ENCODE data around the gene NEK10.

- TF ChIP-seq, protein P1, sequence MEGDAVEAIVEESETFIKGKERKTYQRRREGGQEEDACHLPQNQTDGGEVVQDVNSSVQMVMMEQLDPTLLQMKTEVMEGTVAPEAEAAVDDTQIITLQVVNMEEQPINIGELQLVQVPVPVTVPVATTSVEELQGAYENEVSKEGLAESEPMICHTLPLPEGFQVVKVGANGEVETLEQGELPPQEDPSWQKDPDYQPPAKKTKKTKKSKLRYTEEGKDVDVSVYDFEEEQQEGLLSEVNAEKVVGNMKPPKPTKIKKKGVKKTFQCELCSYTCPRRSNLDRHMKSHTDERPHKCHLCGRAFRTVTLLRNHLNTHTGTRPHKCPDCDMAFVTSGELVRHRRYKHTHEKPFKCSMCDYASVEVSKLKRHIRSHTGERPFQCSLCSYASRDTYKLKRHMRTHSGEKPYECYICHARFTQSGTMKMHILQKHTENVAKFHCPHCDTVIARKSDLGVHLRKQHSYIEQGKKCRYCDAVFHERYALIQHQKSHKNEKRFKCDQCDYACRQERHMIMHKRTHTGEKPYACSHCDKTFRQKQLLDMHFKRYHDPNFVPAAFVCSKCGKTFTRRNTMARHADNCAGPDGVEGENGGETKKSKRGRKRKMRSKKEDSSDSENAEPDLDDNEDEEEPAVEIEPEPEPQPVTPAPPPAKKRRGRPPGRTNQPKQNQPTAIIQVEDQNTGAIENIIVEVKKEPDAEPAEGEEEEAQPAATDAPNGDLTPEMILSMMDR (IDR thresholded peaks at IDR 0.05) = peak in 4 of 6 experiments; percentile 15 to 38 (median 28)
- no peak for TF ChIP-seq POLR2A (IDR thresholded peaks at IDR 0.05)
These were observed 115.4 kb downstream of the NEK10 start for GRCh38 chr3:27253831-27254230.

Measured in adrenal gland (tissue), 5 donors.